ENCODE results near the gene SAMD4A.
"Not testable (repeated sequence)": the region's sequence is repeated elsewhere in the genome, so short reads cannot be mapped to it uniquely, and the experiment has no call there.

DNA sequence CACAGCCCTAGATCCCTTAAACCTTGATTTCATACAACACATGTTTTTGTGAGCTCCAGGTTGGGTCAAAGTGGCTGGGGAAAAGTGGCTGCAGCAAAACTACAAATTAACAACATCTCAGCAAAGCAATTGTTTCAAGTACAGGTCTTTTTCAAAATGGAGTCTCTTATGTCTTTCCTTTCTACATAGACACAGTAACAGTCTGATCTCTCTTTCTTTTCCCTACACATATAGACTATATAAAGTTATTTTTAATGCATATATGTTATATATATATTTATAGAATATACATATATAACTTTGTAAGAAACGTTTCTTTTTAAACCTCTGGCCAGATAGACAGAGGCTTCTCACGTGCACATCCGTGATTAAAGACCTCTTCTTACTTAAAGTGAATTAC is 186.5 kb downstream of the SAMD4A start:
- TF ChIP-seq, protein P1, sequence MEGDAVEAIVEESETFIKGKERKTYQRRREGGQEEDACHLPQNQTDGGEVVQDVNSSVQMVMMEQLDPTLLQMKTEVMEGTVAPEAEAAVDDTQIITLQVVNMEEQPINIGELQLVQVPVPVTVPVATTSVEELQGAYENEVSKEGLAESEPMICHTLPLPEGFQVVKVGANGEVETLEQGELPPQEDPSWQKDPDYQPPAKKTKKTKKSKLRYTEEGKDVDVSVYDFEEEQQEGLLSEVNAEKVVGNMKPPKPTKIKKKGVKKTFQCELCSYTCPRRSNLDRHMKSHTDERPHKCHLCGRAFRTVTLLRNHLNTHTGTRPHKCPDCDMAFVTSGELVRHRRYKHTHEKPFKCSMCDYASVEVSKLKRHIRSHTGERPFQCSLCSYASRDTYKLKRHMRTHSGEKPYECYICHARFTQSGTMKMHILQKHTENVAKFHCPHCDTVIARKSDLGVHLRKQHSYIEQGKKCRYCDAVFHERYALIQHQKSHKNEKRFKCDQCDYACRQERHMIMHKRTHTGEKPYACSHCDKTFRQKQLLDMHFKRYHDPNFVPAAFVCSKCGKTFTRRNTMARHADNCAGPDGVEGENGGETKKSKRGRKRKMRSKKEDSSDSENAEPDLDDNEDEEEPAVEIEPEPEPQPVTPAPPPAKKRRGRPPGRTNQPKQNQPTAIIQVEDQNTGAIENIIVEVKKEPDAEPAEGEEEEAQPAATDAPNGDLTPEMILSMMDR (IDR thresholded peaks at IDR 0.05; ENCODE audit: insufficient read depth, low read length), result not testable (repeated sequence)
- TF ChIP-seq POLR2AphosphoS5 (IDR thresholded peaks at IDR 0.05; ENCODE audit: low read depth), result not testable (repeated sequence)

All from HL-60 (cell line).